Mucosa of gallbladder (tissue), 1 donor: ENCODE measurements around the gene HMGN4. TPM values are rescaled to one million over a fixed set of nuclear protein-coding genes. Genes with fewer than 3 reads are reported as not detected.
"Not testable (repeated sequence)": the region's sequence is repeated elsewhere in the genome, so short reads cannot be mapped to it uniquely, and the experiment has no call there.

Experiments
- DNase-seq: peaks from one replicate; pipeline ENCODE4 v3.0.0-alpha.2; 2020; ENCODE audit warnings: low spot score
- total RNA-seq: library from RNA; stranded (reverse); gene quantifications from one replicate; pipeline ENCODE4 v1.2.1, GENCODE V29; 2021
- donor health status: DM: no; HTN: no; CAD: no.

Gene HMGN4
- total RNA-seq, 1 donor from 2014 or later, result 55.8 TPM

- DNase-seq, result not testable (repeated sequence)
Observed at GRCh38 chr6:26522486-26523228, 15.5 kb upstream of the HMGN4 start.

GRCh38 chr6:26524314-26524713 lies 13.9 kb upstream of the HMGN4 start:
- DNase-seq, result not testable (repeated sequence)

DNA sequence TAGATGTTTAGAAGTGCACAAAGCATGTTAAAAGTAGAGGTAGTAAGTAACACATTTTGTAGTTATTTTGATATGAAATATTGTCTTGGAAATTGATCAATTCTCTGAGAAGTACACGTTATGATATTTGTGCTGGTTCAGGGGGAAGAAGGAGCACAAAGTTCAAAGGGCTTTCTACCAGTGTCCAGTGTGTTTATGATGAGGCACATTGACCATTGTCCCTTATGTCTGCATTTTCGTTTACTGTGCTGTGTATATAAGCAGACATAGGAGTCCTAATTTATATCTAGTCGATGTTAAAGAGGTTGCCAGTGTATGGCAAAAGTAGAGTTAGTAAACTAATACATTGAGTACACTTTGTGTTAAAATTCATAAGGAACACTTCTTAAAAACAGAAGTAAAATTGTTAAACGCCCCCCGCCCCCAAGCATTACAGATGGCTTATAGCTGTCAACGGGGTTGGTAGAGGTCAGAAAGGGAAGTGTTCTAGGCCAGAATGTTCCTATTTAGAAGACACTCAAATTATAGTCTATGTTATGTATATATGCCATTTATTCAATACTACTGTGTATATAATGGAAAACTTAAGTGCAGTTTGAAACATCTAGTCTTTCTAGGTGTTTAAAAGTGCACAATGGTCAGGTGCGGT lies 13.3 kb upstream of the HMGN4 start:
- DNase-seq, result no peak

GRCh38 chr6:26525838-26526237 lies 12.3 kb upstream of the HMGN4 start:
- DNase-seq, result no peak

DNA sequence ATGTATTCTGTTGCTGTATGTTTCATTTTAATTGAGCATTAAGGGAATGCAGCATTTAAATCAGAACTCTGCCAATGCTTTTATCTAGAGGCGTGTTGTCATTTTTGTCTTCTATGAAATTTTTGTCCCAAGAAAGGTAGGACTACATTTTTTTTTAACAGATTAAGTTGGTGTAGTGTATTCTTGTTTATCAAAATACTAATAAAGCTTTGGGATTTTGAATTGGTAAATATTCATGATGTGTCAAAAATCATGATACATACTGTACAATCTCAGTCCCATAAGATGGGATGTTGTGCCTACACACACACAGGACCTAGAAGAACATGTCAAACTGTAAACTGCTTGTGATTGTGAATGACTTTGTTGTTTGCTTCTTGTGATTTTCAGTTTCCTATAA lies 11.2 kb upstream of the HMGN4 start:
- DNase-seq, result no peak

- DNase-seq, result no peak
Observed at GRCh38 chr6:26530203-26530602, 8.0 kb upstream of the HMGN4 start.

DNA sequence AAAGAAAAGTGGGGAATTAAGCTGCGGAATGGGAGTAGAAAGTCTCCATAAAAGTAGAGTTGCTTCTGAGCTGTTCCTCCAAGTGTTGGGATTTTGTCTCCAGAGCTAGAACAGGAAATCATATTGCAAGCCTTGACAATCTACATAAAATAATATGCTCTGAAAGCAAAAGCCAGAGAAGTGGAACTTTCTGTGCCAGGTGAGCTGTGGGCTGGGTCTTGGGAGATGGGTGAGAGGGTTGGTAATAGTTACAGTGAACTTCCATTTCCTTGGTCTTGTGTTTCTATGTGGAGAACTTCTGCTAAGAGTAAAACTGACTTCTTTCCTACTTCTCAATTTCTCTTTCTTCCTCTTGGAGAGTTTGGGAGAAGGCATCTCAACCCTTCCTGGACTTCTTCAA lies 6.3 kb upstream of the HMGN4 start:
- DNase-seq, result no peak

DNA sequence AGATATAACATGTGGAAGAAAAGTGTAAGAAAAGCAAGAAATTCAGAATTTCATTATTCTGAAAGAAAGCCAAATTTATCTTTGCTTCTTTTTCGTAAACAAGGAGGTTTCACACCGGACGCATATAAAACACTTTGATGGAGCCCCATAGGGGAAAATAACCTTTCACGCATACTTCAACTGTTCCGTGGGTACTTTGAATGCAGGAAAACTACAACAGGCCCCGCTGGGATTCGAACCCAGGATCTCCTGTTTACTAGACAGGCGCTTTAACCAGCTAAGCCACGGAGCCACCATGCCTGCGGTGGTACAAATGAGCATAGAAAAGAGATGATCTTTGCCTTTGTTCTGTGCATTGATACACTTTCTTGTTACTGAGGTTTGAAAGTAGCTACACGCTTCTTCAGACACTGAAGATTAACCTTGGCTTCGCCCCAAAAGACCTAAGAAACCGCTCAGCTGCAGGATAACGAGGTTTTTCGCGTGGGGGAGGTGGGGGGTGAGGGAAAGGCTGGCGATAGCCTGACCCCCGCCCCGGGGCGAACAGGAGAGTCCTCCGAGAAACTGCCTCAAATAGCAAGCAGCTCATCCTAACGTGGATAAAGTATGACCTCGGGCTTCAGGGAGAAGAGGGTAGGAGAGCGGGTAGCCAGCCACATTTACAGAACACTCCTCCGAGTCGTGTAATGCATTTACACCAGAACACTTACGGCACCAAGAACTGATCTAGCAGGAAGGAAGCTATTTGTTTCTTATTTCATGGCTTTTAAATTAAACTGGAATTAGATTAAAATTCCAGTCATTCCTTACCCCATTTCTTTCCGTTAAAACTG lies 5.3 kb upstream of the HMGN4 start:
- DNase-seq, result peak; percentile 95

DNA sequence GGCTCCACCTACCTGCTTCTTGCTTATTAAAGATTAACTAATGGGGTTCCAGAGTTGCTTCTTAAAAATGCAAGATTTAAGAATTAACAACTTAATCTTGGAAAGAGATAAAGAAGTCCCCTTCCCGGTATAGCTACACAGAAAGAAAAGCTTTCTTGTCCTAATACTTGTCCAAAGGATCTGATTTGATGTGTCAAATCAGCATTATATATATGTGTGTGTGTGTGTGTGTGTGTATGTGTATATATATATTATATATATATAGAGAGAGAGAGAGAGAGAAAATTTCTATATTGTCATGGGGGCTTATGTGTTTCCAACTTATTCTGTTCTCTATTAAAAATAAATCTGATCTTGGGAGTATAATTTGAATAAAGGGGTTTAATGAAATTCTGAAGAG lies 4.6 kb upstream of the HMGN4 start:
- no peak for DNase-seq

- DNase-seq, result no peak
Observed at GRCh38 chr6:26534681-26535465, 3.3 kb upstream of the HMGN4 start.

DNA sequence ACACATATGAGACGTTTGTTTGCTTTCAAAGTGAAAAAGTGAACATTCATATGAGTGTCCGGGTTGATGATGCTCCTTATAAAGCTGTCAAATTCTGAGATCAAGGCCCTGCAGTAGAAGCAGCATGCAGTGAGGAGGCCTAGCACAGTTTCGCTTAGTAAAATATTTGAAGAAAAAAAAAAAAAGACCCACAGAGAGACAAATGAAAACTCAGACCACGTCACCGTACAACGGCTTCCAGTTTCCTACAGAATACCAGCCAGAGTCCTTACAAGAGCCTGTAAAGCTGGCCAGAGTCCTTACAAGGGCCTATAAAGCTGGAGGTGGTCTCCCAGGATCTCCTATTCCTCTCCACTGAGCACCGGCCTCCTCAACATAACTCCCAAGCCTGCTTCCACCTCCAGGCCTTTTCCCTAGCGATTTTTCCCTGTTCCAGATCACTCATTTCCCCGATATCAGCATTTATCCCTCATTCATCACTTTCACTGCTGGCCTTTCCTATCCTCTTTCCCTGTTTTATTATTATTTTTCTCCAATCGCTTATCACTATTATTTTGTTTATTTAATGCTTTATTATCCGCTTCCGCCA lies 1.5 kb upstream of the HMGN4 start:
- DNase-seq, result peak; percentile 32

GRCh38 chr6:26537160-26537845 lies 863 bp upstream of the HMGN4 start:
- peak; percentile 95 for DNase-seq

DNA sequence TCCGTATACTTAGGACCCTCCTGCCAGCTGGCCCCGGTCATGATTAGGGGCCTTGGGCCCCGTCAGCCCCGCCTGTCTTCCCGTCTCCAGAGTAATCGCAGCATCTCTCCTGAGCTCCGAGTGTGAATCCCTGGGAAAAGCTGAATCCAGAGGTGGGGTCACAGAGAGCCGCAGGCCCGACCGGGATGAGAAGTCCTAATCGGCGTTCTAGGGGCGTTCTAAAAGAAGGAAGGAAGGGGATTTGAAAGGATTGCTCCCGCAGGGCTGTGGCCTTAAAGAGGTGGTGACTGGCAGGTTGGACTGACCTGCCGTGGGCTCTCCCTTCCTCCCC lies 371 bp downstream of the HMGN4 start:
- no peak for DNase-seq

DNA sequence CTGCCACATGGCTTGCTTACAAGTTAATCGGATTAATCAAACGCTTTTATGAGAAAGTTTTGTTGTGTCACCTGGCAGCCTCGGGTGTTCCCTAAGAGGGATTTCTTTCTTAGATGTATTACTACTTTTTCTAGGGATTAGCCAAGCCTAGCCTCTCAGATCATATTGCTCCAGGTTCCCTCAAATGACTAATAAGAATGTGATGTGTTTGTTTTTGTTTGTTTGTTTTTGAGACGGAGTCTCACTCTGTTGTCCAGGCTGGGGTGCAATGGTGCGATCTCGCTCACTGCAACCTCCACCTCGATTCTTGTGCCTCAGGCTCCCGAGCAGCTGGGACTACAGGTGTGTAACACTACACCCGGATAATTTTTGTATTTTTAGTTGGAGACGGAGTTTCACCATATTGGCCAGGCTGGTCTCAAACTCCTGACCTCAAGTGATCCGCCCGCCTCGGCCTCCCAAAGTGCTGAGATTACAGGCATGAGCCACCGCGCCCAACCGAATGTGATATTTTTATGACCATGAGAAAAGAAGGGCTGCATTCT lies 977 bp downstream of the HMGN4 start:
- no peak for DNase-seq

DNA sequence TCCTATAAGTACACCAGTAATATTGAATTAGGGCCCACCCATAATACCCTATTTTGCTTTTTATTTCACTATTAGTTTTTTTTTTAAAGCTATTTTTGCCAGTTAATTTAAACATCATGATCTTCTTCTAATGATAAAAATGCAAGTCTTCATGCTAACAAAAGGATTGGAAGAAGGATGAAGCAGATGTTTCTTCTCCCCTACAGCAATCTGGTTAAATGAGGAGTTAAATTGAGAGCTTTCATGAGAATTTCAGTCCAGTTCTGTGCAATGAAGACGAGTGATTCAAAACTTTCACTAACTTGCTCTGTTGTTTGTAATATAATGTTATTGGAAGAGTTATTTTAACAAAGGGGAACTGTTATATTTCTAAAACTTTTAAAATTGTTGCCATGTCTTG lies 3.4 kb downstream of the HMGN4 start:
- no peak for DNase-seq

DNA sequence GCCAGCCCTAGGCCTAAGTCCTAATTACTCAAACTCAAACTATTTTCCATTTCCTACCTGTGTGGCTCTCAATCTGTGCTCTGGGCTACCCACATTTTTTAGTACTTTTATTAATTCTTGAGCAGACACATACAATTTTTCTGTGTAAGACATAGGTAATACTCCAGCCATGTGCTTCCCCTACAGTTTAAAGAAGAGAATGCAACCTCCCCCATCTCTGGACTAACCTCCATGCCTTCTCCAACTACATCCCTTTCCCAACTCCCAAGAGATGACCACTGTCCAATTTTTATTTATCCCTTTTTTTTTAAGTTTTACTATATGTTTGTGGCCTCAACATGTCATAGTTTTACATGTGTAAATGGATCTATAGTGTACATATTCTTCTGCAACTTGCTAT lies 5.8 kb downstream of the HMGN4 start:
- no peak for DNase-seq

DNA sequence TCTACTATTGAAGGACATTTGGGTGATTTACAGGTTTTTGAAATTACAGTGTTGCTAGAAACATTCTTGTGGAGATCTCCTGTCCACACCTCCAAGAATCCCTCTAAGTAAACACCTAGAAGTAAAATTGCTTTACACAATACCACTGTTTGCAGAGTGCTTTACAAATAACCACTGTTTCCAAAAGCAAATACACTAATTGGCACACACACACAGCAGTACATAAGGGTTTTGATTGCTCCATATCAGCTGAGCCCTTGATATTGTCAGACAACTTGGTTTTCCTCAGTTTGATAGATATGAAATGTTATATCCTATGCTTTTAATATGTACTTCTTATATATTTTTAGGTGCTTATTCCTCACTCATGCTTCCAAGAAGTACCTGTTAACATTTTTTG lies 6.3 kb downstream of the HMGN4 start:
- no peak for DNase-seq

- DNase-seq, result no peak
Observed at GRCh38 chr6:26545627-26546026, 7.5 kb downstream of the HMGN4 start.

DNA sequence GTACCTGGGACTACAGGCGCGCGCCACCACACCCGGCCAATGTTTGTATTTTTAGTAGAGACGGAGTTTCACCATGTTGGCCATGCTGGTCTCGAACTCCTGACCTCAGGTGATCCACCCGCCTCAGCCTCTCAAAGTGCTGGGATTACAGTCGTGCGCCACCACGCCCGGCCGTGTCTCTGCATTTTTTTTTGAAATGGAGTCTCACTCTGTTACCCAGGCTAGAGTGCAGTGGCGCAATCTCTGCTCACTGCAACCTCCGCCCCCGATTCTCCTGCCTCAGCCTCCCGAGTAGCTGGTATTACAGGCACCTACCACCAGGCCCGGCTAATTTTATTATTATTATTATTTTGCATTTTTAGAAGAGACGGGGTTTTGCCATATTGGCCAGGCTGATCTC lies 9.2 kb downstream of the HMGN4 start:
- DNase-seq, result not testable (repeated sequence)

DNA sequence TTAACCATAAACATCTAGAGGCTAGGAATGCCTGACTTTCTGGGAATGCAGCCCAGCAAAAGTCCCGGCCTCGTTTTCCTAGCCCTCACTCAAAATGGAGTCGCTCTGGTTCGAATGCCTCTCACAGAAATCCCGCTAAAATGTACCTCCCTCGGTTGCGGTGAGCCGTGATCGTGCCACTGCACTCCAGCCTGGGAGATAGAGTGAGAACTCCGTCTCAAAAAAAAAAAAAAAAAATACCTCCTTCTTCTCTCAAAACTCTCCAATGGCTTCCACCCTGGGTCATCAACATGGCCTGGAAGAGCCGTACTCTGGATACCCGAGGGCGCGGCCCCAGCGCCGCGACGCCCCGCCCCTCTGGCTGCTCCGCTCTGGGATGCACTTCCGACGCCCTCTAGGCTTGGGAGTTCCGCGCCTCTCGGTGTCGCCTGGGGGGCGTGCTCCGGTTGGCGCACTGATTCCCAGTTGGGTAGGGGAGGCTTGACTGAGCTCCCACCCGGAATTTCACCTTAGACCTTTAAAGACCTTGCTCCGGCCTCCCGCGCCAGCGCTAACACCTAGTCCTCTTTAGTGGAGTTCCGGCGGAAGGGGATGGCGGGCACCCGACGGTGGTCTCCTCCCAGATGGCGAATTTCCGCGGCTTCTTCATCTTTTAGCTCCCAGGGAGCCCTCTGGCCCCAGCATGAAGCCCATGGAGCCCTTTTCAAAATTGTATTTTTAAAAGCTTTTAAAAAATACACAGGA lies 12.3 kb downstream of the HMGN4 start:
- peak; percentile 34 for DNase-seq
